AG20443 (cell line): ENCODE measurements around the gene FAM186B.

Experiments
- DNase-seq: peaks from one replicate; pipeline ENCODE4 v3.0.0; 2012; ENCODE audit warnings: low spot score, mixed read lengths

FAM186B gene

GRCh38 chr12:49609875-49610154 lies 4.4 kb upstream of the FAM186B start:
- no peak for DNase-seq

- DNase-seq = peak; percentile 5
Measured at GRCh38 chr12:49609059-49609874, 3.8 kb upstream of the FAM186B start.

GRCh38 chr12:49604856-49605255 lies 583 bp downstream of the FAM186B start:
- peak; percentile 7 for DNase-seq

- DNase-seq = peak; percentile 3
Measured at GRCh38 chr12:49603721-49604120, 1.7 kb downstream of the FAM186B start.

GRCh38 chr12:49599961-49600360 lies 5.5 kb downstream of the FAM186B start:
- peak; percentile 3 for DNase-seq

- DNase-seq = peak; percentile 3
Measured at GRCh38 chr12:49598527-49598926, 6.9 kb downstream of the FAM186B start.

- peak; percentile 10 for DNase-seq
Measured at GRCh38 chr12:49588721-49589516, 16.5 kb downstream of the FAM186B start.

GRCh38 chr12:49588281-49588680 lies 17.2 kb downstream of the FAM186B start:
- DNase-seq = peak; percentile 6

- no peak for DNase-seq
Measured at GRCh38 chr12:49587174-49587908, 18.1 kb downstream of the FAM186B start.

- DNase-seq = no peak
Measured at GRCh38 chr12:49585477-49586459, 19.7 kb downstream of the FAM186B start.

- DNase-seq = no peak
Measured at GRCh38 chr12:49584591-49584990, 20.8 kb downstream of the FAM186B start.

GRCh38 chr12:49583366-49584094 lies 21.9 kb downstream of the FAM186B start:
- DNase-seq = no peak

- DNase-seq = no peak
Measured at GRCh38 chr12:49582850-49583249, 22.6 kb downstream of the FAM186B start.

GRCh38 chr12:49582201-49582600 lies 23.2 kb downstream of the FAM186B start:
- no peak for DNase-seq

- peak; percentile 87 for DNase-seq
Measured at GRCh38 chr12:49580572-49581535, 24.6 kb downstream of the FAM186B start.

GRCh38 chr12:49578471-49579112 lies 26.8 kb downstream of the FAM186B start:
- DNase-seq = no peak

GRCh38 chr12:49577589-49578315 lies 27.7 kb downstream of the FAM186B start:
- no peak for DNase-seq

GRCh38 chr12:49568442-49569162 lies 36.8 kb downstream of the FAM186B start:
- DNase-seq = no peak
